Suprapubic skin (tissue), 4 donors: ENCODE measurements around the gene CDYL2.

ENCODE experiments used
- EP300 ChIP-seq: sonication (generic); formaldehyde crosslinking; IDR thresholded peaks from one replicate; pipeline ENCODE4 v1.6.1; 2017; ENCODE audit warnings: antibody characterized with exemption
- POLR2A ChIP-seq, 2 donors: fragments of 450-650 bp; IDR thresholded peaks; one replicate each; pipeline ENCODE4 v1.6.1; 2017; ENCODE audit warnings: antibody characterized with exemption in 2 of 2, mild to moderate bottlenecking in 2 of 2, moderate library complexity in 2 of 2
- POLR2AphosphoS5 ChIP-seq, 3 donors: sonication (generic); formaldehyde crosslinking; IDR thresholded peaks; one replicate each; pipeline ENCODE4 v1.6.1; 2017; ENCODE audit warnings: antibody characterized with exemption in 3 of 3
- TF ChIP-seq, protein P1 (sequence below), 2 donors: fragments of 200-600 bp in 1 of 2; fragments of 450-650 bp in 1 of 2; sonication (generic) in 1 of 2; IDR thresholded peaks; one replicate each; pipeline ENCODE4 v1.5.1; 2016 to 2019; ENCODE audit warnings: antibody characterized with exemption in 2 of 2, mild to moderate bottlenecking in 1 of 2, moderate library complexity in 1 of 2

DNA sequence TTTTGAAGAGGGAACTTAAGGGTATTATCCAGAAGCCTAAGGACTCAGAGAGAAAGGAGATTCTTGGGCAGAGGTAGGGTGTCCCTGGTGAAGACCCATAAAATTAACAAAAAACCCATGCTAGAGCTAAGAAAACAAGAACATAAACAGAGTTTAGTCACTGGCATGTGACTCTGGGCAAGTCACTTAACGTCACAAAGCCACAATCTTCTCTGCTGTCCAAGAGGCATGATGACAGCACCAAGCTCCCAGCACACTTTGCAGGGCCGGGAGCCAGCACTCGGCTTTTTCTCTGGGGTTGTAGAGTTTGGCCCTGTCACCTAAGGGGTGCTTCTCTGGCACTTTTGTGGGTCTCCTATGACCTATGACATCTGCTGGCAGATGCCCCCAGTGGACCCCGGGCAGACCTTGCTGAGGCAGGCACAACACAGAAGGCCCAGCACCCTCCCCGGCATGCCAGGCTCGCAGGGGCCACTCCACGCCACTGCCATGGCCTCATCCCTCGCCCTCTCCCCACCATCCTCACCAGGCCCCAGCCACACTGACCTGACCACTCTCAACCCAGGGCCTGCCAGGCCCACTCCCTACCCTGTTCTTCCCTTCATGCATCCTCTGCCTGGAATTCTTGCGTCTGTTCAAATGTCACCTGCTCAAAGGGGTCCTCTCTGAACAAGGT lies 193.8 kb downstream of the CDYL2 start:
- TF ChIP-seq, protein P1, sequence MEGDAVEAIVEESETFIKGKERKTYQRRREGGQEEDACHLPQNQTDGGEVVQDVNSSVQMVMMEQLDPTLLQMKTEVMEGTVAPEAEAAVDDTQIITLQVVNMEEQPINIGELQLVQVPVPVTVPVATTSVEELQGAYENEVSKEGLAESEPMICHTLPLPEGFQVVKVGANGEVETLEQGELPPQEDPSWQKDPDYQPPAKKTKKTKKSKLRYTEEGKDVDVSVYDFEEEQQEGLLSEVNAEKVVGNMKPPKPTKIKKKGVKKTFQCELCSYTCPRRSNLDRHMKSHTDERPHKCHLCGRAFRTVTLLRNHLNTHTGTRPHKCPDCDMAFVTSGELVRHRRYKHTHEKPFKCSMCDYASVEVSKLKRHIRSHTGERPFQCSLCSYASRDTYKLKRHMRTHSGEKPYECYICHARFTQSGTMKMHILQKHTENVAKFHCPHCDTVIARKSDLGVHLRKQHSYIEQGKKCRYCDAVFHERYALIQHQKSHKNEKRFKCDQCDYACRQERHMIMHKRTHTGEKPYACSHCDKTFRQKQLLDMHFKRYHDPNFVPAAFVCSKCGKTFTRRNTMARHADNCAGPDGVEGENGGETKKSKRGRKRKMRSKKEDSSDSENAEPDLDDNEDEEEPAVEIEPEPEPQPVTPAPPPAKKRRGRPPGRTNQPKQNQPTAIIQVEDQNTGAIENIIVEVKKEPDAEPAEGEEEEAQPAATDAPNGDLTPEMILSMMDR (IDR thresholded peaks at IDR 0.05): no peak
- TF ChIP-seq POLR2AphosphoS5 (IDR thresholded peaks at IDR 0.05): no peak
- no peak for TF ChIP-seq EP300
- no peak for TF ChIP-seq POLR2A (IDR thresholded peaks at IDR 0.05)
